Occipital lobe (tissue), 2 donors: Measurements from ENCODE around the gene IFI30. TPM values are rescaled to one million over a fixed set of nuclear protein-coding genes. Genes with fewer than 3 reads are reported as not detected.
A peak's percentile ranks its signal among the peaks of the same experiment; 100 is the strongest.

Experiments used
- DNase-seq: peaks from one replicate; lab custom pipeline; 2025; lab: John Stamatoyannopoulos, UW
- total RNA-seq: library from RNA; depleted of rRNA; stranded (reverse); fragments of >200 nt; gene quantifications from one replicate; pipeline ENCODE4 v1.2.3, GENCODE V29; 2014

Gene IFI30
- total RNA-seq, 1 donor from 2014 or later = 0.62 TPM

- DNase-seq = no peak
These were observed 2.8 kb upstream of the IFI30 start for GRCh38 chr19:18170714-18171255.

GRCh38 chr19:18171605-18172327 lies 1.8 kb upstream of the IFI30 start:
- DNase-seq = no peak

- DNase-seq = no peak
These were observed 1.1 kb upstream of the IFI30 start for GRCh38 chr19:18172331-18173053.

GRCh38 chr19:18173054-18173571 lies 500 bp upstream of the IFI30 start:
- no peak for DNase-seq

- no peak for DNase-seq
These were observed 1.4 kb downstream of the IFI30 start for GRCh38 chr19:18174983-18175382.

- no peak for DNase-seq
These were observed 3.0 kb downstream of the IFI30 start for GRCh38 chr19:18176367-18177310.

- DNase-seq = no peak
These were observed 6.3 kb downstream of the IFI30 start for GRCh38 chr19:18179957-18180356.

- no peak for DNase-seq
These were observed 9.9 kb downstream of the IFI30 start for GRCh38 chr19:18183529-18183928.

GRCh38 chr19:18185538-18185937 lies 11.9 kb downstream of the IFI30 start:
- no peak for DNase-seq

- DNase-seq = no peak
These were observed 16.7 kb downstream of the IFI30 start for GRCh38 chr19:18190278-18190677.

GRCh38 chr19:18191640-18192062 lies 18.0 kb downstream of the IFI30 start:
- DNase-seq = no peak

- peak; percentile 100 for DNase-seq
These were observed 19.2 kb downstream of the IFI30 start, which contains the start of gene MPV17L2 for GRCh38 chr19:18192673-18193387. Gene MPV17L2 (plus strand): TSS chr19:18193218. CDS start chr19:18193282, 64 bp downstream.

- DNase-seq = no peak
These were observed 20.0 kb downstream of the IFI30 start for GRCh38 chr19:18193388-18194180.

GRCh38 chr19:18194181-18194530 lies 20.5 kb downstream of the IFI30 start:
- no peak for DNase-seq

- no peak for DNase-seq
These were observed 21.1 kb downstream of the IFI30 start for GRCh38 chr19:18194554-18195238.

- no peak for DNase-seq
These were observed 22.9 kb downstream of the IFI30 start for GRCh38 chr19:18196511-18196845.

GRCh38 chr19:18197306-18197705 lies 23.7 kb downstream of the IFI30 start:
- no peak for DNase-seq

- DNase-seq = no peak
These were observed 24.3 kb downstream of the IFI30 start for GRCh38 chr19:18197941-18198340.

GRCh38 chr19:18198374-18198773 lies 24.8 kb downstream of the IFI30 start:
- no peak for DNase-seq
